ENCODE measurements around the gene DCDC2B.

Gene DCDC2B

DNA sequence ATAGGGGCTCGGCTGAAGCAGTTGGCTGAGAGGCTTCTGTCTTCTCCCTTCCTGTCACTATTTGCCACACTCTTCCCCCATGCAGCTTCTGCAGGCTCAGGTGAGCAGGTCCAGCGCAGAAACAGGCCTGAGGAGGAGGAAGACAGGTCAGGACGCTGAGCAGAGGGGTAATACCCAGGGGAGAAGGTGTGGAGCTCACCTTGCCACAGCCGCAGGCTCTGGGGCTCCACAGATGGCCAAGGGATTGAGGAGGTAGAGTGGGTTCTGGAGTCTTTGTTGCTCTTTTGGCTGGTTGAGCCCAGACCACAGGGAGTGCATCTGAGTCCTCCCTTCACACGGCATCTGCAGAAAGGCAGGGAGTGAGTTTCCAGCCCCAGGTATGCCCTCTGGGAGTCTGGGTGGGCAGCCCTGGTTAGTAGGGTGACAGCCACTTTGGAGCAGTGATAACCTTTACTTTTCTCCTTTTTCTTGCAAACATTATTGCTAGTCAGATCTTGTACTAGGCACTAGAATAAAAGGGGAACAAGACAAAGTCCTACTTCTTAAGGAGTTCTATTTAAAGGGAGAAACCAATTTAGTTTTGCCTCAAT lies 23.0 kb downstream of the DCDC2B start:
- no peak for TF ChIP-seq ZFX (IDR thresholded peaks at IDR 0.05)
- TF ChIP-seq, protein P1, sequence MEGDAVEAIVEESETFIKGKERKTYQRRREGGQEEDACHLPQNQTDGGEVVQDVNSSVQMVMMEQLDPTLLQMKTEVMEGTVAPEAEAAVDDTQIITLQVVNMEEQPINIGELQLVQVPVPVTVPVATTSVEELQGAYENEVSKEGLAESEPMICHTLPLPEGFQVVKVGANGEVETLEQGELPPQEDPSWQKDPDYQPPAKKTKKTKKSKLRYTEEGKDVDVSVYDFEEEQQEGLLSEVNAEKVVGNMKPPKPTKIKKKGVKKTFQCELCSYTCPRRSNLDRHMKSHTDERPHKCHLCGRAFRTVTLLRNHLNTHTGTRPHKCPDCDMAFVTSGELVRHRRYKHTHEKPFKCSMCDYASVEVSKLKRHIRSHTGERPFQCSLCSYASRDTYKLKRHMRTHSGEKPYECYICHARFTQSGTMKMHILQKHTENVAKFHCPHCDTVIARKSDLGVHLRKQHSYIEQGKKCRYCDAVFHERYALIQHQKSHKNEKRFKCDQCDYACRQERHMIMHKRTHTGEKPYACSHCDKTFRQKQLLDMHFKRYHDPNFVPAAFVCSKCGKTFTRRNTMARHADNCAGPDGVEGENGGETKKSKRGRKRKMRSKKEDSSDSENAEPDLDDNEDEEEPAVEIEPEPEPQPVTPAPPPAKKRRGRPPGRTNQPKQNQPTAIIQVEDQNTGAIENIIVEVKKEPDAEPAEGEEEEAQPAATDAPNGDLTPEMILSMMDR (conservative IDR thresholded peaks at IDR 0.05): no peak

DNA sequence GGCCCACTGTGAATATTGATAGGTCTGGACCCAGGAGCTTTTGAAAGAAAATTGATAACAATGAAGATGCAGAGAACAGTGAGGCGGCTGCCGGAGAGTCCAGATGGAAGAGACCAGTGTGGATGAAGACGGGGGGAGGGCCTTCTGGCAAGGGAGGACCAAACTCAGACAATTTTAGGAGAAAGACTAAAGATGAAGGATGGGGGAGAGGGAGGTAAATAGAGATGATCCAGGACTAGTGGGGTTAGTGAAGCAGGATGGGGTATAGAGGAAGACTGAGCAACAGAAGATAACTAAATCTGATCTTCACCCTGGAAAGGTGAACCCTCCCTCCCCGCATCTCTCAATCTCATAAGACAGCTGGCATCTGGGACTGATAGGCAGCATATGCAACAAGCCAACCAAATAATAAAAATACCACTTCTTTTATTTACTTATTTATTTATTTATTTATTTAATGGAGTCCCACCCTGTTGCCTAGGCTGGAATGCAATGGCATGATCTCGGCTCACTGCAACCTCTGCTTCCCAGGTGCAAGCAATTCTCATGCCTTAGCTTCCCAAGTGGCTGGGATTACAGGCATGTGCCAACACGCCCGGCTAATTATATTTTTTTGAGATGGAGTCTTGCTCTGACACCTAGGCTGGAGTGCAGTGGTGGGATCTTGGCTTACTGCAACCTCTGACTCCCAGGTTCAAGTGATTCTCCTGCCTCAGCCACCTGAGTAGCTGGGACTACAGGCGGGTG lies 23.8 kb downstream of the DCDC2B start:
- H3K27ac ChIP-seq: no peak overlapping the region
- TF ChIP-seq, protein P1 (conservative IDR thresholded peaks at IDR 0.05): no peak
- TF ChIP-seq ZFX (IDR thresholded peaks at IDR 0.05): no peak

More for the DNA sequence above, 23.0 kb downstream of the DCDC2B start:
- no peak overlapping the region for H3K27ac ChIP-seq

DNA sequence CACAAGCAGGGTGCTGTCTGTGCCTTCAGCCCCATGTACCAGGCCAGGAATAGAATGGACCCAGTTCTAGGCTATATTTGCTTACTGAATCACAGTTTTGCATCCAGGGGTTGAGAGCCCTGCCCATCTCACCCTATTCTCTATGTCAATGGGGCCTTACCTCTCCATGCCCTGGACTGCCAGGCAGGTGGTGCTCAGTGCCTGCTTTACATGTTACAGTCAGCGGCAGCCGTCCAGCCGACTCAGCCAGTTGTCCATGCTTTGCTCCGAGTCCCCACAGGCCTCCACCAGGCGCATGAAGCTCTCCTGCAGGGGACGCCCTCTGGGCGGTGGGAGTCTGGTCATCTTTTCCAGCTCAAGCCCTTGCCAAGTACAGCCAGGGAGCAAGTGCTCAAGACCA lies 25.9 kb downstream of the DCDC2B start:
- H3K27ac ChIP-seq: no peak overlapping the region
- TF ChIP-seq, protein P1 (conservative IDR thresholded peaks at IDR 0.05): no peak
- TF ChIP-seq ZFX (IDR thresholded peaks at IDR 0.05): no peak

DNA sequence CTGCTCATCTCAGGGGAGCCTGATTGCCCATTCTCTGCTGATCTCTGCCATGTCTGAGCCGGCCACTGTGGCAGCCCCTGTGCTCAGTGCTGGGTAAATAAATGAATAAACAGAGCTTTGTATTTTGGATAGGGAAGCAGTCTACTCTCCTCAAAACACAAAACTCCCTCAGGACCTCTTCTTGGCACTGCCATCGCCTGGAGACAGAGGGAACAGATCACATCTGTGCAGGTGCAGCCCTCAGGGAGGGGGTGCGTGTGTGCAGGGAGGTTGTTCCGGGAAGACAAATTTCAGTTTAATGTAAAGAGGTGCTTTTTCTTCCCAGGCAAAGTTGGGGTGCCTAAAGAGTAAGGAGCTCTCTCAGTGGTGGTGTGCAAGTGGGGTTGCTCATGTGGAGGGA lies 30.4 kb downstream of the DCDC2B start:
- no peak for TF ChIP-seq ZFX (IDR thresholded peaks at IDR 0.05)
- no peak overlapping the region for H3K27ac ChIP-seq

DNA sequence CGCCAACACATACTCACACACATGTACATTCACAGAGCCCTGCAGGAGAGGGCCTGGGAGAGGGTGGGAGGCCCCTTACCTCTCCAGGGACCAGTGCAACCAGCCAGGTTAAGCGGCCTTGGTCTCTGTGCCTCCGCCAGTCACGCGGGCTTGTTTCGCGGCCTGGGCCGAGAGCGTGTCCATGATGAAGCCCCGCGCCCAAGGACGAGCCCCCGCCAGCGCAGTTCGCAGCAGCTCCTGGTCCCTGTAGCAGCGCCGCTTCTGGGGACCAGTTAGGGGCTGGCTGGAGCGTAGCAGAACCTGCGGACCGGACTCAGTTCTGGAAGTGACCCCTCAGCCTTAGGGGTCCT lies 30.9 kb downstream of the DCDC2B start:
- TF ChIP-seq, protein P1 (conservative IDR thresholded peaks at IDR 0.05): no peak
- H3K27ac ChIP-seq: peak overlapping the region; percentile 63

DNA sequence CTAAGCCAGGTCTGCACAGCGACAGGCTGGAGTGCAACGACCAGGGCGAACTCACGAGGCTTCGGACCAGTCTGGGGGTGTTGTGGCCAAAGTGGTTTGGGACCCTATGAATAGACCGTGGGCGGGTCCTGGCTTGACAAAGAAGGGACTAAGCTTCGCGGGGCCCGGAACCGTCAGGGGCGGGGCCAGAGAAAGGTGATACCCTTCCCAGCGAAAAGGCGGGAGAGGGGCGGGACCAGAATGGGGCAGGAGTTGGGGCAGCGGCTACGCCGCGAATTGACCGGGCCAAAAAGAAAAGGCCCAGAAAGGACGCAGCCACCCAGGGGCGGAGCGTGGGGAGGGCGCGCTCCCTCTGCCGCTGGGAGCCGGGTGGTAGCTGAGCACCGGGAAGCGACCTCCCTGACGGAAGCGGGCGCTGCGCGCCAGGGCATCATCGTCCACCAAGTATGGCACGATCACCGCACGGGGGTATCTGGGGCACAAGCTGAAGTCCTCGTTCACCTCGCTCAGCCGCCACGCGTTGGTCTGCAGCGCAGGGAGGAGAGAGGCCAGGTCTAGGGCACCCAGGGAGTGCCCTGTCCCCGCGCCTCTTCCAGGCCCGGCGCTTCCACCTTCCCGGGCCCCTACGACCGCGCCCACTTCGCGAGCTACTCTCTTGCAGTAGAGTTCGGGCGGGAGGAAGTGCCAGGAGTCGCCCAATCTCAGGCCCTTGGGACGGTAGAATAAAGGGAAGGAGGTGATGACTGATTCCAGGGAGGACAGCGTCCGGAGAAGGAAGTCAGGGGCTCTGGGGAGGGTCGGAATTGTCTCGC lies 31.5 kb downstream of the DCDC2B start:
- TF ChIP-seq, protein P1 (conservative IDR thresholded peaks at IDR 0.05): peak; percentile 27
- peak; percentile 33; the same call in 1 of the 2 replicates for TF ChIP-seq ZFX (IDR thresholded peaks at IDR 0.05)
- peak overlapping the region; percentile 63 for H3K27ac ChIP-seq

DNA sequence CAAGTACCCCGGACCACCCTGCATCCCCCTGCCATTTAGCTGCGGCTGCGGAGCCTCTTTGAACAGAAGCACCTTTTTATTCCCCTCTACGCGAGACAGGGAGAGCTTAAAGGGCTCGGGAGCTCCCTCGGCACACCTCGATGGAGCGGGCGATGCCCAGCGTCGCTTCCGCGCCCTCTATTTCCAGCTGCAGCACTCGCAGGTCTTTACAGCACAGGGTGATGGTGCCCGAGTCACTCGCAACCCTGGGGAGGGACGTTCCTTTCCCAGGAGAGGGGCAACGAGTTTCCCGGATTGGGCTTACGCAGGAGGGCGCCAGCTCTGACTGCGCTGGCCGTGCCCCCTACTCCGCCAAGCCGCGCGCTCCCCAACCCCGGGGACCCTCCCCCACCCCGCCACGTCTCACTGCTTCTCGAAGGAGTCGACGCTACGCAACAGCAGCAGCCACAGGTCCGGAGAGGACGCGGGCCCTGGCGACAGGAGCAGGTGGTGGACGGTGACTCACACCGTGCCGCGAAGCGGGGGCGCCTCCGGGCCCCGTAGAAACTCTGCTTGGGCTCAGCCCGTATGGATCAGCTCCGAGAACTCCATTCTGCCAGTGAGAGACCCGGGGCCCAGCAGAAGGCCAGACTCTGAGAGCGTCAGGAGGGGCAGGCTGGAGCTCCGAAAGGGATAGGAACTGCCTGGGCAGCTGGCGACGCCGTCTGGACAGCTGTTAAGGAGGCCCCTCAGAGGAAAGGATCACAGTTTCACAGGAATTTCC lies 32.3 kb downstream of the DCDC2B start:
- no peak for TF ChIP-seq ZFX (IDR thresholded peaks at IDR 0.05)
- TF ChIP-seq, protein P1 (conservative IDR thresholded peaks at IDR 0.05): no peak
- H3K27ac ChIP-seq: peak overlapping the region; percentile 63
